HG02763 (cell line): Measurements from ENCODE around the gene SLC10A3.
A peak's percentile ranks its signal among the peaks of the same experiment; 100 is the strongest.

Experiments used
- ATAC-seq: cut with Tn5 transposase; IDR thresholded peaks from one replicate; pipeline ENCODE4 v1.9.1; 2021; ENCODE audit warnings: mild to moderate bottlenecking, moderate library complexity; ENCODE audit not compliant: unreplicated experiment

SLC10A3 gene, protein sequence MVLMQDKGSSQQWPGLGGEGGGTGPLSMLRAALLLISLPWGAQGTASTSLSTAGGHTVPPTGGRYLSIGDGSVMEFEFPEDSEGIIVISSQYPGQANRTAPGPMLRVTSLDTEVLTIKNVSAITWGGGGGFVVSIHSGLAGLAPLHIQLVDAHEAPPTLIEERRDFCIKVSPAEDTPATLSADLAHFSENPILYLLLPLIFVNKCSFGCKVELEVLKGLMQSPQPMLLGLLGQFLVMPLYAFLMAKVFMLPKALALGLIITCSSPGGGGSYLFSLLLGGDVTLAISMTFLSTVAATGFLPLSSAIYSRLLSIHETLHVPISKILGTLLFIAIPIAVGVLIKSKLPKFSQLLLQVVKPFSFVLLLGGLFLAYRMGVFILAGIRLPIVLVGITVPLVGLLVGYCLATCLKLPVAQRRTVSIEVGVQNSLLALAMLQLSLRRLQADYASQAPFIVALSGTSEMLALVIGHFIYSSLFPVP

DNA sequence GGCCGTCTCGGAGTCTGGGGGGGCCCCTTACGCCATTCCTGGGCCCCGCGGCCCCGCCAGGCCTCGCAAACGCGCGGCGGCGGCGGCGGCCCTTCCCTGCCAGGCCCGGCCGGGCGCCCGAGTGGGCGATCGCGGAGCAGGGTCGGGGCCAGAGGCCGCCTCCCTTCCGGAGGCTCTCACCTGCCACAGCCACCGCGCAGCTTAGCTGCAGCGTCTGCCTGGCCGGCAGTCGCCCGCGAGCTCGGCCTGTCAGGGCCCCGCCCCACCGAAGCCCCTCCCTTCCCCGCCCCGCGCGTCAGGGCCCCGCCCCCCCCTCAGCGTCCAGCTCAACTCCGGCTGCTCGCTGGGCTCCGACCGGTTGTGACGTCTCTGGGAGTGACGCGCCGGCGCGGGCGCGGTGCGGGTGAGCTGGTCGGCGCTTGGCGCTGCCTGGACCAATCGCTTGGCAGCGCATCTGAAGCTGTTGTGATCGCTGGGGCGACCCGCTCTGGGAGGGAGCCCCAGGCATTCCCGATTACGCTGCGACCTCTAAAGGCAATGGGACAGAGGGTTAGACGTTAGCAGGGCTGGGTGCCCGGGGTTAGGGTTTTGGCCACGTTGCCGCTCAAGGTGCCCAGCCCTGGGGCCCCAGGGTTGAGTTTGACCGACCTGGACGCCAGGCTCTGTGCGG lies at the start of gene SLC10A3:
TSS of gene SLC10A3 (minus strand) at position 216 of the 670 bp plus-strand sequence. CDS start 1,689 bp downstream, outside the sequence.
- peak; percentile 72 for ATAC-seq

DNA sequence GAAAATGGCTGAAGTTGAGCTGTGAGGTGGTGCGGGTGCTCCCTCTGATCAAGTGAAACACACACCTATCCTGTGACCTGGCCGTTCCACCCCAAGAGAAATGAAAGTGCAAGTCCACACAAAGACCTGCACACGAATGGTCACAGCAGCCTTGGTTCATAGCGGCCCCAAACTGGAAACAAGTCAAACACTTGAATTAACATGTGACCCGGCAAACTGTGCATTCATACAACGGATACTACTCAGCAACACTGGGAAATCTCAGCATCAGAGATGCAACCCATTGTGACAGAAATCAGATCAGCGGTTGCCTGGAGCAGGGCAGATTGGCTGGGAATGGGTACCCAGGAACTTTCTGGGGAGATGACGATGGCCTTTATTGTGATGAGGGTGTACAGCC lies 48.6 kb upstream of the SLC10A3 start:
- ATAC-seq, result no peak

DNA sequence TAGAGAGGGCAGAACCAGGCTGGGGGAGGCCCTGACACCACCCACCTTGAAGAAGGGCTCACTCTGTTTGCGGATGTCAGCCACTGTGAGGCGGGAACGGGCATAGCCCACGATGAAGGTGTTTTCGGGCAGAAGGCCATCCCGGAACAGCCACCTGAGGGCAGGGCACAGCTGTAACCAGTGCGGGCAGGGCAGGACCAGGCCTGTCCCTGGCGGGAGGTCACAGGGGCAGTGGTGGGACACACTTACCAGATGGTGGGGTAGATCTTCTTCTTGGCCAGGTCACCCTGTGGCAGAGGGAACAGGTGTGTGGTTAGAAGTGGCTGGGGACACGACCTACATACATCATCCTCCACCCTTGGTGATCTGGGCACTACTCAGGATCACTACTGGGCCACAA lies 45.5 kb upstream of the SLC10A3 start:
- ATAC-seq, result no peak

DNA sequence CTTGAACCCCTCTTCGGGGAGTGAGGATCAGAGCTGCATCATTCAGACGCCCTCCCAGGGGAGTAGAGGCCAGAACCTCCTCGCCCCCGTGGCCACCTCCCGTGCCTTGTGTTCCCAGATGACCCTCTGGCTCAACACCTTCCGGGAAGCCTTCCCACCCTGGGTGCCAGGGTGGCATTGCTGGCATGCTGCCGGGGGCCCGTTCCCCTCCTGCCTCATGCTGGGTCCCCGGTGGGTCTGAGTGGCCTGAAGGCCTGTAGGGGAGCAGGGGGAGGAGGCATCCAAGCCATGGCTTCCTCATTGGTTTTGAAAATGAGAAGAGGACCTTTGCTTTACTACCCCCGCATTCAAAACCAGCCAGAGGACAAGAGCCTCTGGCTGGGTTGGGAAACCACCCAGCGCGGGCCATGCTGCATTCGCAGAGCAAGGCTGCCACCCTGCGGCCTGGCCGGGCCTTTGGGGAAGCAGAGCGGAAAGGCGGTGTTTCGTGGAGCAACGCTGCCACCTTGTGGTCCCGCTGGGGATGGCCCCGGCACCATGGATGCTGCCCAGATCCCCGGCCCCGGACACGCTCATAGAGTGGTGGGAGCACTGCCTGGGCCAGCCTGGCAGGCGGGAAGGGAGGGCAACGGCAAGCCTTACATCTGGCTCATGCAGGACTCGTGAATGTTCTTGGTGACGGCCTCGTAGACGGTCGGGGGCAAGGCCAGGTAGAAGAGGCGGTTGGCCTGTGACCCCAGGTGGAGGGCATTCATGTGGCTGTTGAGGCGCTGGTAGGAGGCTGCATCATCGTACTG lies 44.3 kb upstream of the SLC10A3 start:
- peak; percentile 83 for ATAC-seq

DNA sequence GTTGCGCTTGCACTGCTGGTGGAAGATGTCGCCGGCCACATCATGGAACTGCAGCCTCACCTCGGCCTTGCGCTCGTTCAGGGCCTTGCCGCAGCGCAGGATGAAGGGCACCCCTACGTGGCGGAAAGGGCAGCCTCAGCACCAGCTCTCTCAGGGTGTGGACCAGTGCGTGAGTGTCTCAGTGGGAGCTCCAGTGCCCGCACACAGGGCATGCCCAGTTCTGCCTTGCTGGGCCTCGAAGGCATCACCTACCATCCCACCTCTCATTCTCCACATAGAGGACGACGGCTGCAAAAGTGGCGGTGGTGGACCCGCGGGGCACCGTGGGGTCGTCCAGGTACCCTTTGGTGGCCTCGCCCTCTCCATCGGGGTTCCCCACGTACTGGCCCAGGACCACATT lies 42.3 kb upstream of the SLC10A3 start:
- no peak for ATAC-seq

DNA sequence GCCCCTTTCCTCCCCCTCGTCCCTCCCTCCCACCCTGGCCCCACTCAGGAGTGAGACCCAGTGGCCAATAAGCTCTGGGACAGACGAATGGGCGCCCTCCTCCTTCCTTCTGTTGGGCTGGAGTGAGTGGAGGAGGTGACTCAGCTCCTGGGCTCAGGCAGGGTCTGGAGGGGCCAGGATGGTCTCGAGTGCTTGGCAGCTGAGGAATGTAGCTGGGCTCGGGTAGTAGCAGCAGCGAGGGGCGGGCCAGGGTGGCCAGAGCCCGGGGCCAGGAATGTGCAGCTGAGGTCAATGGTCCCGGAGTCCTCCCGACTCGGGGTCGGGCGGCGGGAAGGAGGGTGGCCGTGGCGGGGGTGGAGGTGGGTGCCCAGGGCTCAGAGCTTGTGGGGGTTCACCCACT lies 41.2 kb upstream of the SLC10A3 start:
- ATAC-seq, result no peak

DNA sequence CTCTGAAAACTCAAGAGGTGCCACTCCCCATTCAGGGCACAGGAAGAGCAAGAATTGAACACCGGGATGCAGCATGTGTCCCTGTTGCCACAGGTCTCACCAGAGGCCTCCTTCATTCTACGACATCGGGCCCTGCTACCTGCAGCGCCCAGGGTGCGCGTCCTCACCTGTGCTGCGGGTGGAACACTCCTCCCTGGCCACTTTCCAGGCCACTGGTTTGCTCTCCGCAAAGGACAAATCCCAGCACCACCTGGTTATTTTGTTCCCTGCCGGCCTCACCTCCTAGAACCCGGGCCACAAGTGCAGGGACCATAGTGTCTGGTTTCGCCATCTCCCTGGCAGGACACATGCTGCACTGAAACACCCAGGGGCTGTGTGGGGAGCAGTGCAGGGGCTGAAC lies 39.9 kb upstream of the SLC10A3 start:
- ATAC-seq, result no peak

DNA sequence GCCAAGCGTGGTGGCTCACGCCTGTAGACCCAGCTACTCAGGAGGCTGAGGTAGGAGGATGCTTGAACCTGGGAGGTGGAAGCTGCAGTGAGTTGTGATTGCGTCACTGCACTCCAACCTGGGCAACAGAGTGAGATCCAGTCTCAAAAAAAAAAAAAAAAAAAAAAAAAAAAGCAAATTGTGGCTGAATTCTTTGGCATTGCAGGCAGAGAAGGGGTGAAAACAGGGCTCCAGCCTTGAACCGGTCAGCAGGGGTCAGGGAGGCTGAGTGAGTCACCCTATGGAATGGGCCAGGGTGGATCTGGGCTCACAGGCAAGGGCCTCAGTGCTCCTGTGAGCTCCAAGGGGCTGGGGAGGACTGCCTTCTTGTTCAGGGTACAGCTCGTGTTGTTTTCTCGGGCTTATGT lies 38.8 kb upstream of the SLC10A3 start:
- no peak for ATAC-seq

DNA sequence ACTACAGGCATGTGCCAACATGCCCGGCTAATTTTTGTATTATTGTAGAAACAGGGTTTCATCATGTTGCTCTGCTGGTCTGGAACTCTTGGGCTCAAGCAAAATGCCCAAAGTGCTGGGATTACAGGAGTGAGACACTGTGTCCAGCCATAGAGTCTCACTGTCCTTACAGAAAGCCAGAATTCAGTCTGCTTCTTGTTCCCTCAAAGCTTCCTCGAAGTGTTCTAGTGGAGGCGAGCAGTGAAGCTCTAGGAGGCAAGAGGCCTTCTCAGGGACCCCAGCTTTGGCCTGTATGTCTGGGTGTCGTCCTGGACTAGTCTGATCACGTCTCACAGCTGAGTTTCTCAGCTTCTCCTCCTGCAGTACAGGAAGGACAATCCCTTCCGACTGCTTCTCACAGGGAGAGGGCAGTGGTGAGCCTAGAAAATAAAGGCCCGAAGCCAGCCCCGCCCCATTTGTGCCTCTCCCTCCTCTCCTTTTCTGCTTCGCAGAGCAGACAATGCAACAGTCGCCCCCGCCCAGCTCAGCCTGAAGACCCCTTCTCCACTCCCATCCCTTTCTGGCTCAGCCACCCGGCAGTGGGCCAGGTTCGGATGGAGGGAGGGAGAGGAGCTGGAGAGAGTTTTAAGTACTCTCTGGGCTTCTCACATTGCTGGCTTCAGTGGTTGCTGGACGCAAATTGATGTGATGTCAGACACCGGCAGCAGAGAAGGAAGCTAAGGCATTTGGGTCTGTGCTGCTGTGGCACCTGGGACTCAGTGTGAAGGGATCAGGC lies 36.7 kb upstream of the SLC10A3 start:
- no peak for ATAC-seq

DNA sequence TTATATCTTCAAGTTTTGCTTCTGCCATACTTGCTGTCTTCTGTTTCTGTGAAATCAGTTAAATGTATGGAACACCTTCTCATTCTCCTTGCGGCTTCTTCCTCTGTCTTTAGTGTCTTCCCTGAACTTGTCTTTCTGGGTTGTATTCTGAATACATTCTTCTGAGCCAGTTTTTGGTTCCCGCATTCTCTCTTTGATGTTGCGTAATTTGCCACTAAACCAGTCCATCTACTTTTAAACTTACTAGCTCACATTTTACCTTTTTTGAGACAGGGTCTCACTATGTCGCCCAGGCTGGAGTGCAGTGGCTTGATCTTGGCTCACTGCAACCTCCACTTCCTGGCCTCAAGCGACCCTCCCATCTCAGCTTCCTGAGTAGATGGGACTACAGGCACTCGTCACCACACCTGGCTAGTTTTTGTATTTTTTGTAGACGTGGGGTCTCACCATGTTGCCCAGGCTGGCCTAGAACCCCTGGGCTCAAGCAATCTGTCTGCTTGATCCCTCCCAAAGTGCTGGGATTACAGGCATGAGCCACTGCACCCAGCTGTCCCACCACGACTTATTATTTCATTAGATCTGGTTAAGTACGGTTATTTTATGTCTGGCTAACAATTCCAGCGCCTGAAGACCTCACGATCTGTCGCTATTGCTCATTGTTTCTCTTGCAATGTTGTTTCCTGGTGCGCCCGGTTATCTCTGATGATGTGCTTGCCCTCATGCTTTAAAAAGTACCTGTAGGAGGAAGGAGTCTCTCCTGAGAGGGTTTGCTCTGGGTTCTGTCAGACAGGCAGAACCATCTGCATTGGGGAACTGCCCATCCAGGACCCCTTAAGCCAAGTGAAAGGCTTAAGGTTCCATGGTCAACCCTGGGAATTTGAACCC lies 35.4 kb upstream of the SLC10A3 start:
- no peak for ATAC-seq

DNA sequence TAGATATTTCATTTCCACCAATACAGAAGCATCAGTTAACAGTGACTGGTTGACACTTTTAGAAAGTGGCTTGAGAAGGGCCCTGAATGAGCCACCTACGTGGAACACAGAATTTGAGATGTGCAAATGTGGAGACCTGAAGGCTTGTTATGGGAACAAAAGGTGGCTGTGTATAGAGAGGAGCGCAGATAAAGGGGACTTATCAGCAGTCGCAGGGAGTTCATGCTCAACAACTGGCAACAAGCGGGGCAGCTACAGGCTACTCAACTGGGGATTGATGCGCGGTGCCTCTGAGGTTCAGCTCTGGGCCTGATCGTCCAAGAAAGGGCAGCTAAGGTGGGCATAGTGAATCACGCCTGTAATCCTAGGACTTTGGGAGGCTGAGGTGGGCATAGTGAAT lies 29.0 kb upstream of the SLC10A3 start:
- no peak for ATAC-seq

DNA sequence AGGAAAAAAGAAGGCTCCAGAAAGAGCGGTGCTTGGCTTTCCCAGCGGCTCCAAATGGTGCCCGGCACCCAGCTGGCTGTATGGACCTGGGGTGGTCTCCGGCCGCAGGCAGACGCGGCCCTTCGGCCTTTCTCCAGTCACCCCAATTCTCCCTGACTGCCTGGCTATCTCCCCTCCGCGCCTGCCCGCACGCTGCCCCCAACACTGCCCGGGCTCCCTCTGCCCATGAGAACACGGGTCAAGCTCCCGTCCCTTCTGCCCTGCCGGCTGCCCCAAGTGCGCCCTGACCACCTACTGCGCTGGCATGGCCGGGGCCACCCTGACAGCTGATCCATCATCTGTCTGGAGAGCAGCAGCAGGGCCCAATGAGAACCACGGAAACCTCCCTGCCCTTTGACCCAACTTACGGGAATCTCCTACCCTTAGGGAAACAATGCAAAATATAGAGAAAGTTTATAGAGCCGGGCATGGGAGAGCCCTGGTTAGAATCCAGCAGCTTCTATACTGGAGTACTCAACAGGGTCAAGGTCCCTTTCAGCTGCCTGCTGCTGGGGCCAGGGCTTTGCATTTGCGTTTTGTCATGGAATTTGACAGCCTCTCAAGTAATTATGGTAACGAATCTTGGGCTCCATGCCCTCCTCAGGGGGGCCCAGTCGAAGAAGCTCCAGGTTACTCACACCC lies 26.8 kb upstream of the SLC10A3 start:
- ATAC-seq, result no peak

DNA sequence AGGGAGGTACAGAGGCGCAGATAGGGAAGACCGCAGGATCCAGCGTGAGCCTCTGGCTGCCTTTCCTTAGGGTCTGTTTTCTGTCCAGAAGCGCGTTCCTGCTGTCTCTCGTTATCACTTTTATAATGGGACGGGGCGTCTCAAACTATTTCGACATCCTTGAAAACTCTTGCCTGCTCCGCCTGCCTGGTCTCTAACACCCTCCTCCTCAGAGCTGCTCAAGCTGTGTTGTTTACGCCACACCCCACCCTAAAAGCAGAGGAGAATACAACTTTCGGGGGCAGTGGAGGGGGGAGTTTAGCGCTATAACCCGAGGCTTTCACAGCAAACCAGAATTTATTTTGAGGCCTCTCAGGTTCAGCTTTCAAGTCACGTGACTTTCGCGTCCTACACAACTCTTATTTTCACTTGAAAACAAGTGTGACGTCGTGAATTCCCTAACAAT lies 26.2 kb upstream of the SLC10A3 start:
- peak; percentile 14 for ATAC-seq

DNA sequence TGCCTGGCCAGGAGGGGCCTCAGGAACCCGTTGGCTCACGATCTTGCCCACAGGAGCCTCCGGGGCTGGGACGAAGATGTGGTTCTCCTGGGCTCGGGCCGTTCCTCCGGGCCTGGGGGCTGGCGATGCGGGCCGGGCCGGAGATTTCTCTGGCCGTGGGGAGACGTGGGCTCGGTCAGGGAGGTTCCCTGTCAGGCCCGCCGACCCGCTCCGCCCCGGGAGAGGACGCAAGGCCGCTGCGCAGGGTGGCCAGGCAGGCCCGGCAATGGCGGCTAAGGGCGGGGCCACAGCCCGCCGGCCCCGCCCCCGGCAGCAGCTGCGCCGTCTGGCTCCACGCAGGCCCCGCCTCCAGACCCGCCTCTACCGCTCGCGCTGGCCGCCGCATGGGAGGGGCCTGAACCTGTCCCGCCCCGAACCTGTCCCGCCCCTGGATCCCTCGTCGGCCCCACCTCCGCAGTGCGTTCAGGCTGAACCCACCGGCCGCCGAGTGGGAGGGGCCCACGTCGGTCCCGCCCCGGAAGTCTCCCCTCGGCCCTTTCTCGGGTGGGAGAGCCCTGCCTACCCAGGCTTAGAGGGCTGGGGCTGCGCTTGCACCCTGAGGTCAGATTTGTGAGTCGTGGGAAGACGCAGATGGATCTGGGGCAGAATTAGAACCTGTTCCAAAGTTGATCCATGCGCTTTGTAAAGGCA lies 25.7 kb upstream of the SLC10A3 start, which contains the start of gene FAM3A:
TSS of gene FAM3A (minus strand) at position 267 of the 690 bp plus-strand sequence. CDS start 460 bp downstream, outside the sequence.
- ATAC-seq, result peak; percentile 88

DNA sequence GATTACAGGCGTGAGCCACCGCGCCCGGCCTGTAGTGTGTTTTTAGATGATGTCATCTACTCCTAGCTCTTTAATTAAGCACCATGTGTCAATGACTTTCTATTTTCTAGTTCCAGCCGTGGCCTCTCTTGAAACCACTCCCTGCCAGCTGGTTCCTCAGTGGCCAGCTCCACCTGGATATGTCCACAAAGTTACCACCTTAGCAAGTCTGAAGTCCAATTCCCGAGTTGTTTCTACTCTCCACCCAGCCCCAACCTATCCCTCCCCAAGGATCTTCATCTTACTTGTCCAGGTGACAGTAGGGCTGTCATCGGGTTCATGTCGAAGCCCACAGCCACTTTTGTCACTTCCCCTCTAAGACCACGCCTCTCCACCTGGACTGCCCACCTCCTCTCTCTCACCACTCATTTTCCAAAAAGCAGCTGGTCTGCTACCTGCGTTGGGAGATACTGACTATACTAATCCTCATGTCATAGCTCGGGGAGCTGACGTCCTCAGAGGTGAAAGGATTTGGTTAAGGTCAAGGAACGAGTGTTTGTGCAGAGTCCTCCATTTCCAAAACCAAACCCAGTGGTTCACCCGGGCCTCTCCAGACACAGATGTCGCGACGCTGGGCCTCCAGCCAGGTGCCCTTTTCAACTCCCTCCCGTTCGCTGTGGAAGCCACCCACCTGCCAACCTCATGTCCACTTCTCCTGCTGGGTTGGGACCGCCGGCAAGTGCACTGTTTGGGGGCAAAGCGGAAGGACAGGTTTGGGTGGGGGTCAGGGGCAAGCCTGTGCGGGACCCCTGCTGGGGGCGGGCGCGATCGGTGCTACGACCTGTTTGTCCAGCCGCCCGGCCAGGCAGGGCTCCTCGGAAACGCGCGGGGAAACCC lies 24.9 kb upstream of the SLC10A3 start:
- no peak for ATAC-seq

DNA sequence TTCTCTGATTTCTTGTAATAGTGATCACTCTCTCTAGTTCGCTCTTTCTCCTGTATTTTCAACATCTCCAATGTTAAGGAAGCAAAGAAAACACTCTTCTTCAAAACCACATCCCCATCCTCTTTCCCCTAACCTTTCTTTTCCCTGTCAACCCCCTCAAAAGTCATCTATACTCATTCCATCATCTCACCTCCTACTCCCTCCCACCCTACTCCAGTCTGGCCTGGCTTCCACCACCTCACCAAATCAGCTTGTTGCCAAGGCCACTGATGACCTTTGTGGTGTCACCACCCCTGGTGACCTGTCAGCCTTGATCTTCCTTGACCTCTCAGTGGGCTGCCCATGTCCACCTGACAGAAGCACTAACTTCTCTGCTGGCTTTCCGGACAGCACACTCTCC lies 23.3 kb upstream of the SLC10A3 start:
- ATAC-seq, result no peak

DNA sequence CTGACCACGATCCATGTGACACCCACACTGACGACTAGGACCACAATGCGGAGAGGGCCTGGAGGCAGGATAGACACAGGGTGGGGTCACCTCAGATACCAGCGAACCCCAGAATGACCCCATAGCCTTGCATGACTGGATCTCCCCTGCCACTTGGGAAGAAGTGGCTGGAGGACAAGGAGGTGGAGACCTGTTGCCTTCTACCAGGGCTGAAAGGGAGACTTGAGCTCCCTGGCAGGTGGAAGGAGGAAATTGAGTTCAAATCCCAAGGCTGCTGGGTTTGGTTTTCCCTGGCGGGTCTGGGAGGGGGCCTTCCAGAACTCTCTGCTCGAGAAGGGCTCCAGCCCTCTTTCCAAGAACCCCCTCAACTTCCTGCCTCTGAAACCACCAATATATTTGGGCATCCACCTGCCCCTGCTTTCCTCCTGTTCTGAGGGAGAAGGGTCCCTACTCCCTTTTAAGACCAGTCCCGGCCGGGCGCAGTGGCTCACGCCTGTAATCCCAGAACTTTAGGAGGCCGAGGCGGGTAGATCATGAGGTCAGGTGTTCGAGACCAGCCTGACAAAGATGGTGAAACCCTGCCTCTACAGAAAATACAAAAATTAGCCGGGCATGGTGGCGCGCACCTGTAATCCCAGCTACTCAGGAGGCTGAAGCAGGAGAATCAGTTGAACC lies 22.6 kb upstream of the SLC10A3 start:
- no peak for ATAC-seq
